Measurements from ENCODE around the gene FKBP2. TPM values are rescaled to one million over a fixed set of nuclear protein-coding genes. Genes with fewer than 3 reads are reported as not detected.
A peak's percentile ranks its signal among the peaks of the same experiment; 100 is the strongest.

The FKBP2 gene
- total RNA-seq, 1 experiment from 2014 or later = 57.2 TPM

GRCh38 chr11:64266339-64266738 lies 25.4 kb downstream of the FKBP2 start:
- no peak for ATAC-seq

DNA sequence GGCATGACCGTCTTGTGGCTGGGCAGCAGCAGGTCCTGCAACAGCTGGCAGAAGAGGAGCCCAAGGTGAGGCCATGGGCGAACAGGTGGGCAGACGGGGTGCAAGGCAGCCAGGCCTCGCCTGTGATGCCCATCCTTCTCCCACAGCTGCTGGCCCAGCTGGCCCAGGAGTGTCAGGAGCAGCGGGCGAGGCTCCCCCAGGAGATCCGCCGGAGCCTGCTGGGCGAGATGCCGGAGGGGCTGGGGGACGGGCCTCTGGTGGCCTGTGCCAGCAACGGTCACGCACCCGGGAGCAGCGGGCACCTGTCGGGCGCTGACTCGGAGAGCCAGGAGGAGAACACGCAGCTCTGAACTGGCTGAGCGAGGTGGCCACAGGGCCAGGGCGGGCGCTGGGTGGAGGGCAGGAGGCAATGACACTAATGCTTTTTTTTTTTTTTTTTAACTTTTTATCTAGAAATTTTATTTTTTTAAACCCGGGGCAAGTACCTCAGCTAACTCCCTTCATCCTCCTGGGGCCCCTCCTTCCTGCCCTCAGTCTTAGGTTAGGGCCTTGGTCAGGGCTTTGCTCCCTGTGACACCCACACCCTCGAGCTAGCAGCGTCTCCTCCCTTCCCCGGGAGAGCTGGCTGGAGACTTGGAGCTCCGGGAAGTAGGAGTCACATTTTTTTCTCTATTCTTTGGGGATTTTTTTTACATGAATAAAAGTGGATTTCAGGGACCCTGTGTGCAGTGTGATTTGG lies 26.5 kb downstream of the FKBP2 start:
- TF ChIP-seq FOXK1 (CRISPR knock-in tag; IDR thresholded peaks at IDR 0.05) (no peak), ATF6 (CRISPR knock-in tag; IDR thresholded peaks at IDR 0.05) (no peak)
- Mint-ChIP-seq H3K27ac (peak overlapping the region; percentile 84; the same call in 1 of the 2 replicates), H3K9me3 (no peaks in the 10 kb centered on the region), H3K4me1 (peaks cover 16% of the 10 kb centered on the region), H3K27me3 (ENCODE audit: low read depth) (no peaks in the 10 kb centered on the region), H3K4me3 (no peak overlapping the region), H3K36me3 (peaks cover 23% of the 10 kb centered on the region)
- ATAC-seq = no peak
- ChIA-PET POLR2A (interaction anchor here (1.3 to 1.6 kb wide), 2 partner anchors 17 to 19 kb away, joined by 4 to 6 read pairs; no protein-coding TSS in a partner anchor), CTCF (interaction anchor here (0.8 to 6.2 kb wide), 7 partner anchors 9 to 87 kb away, joined by 3 to 75 read pairs (median 13); partner anchors contain the start of genes CATSPERZ, ESRRA and PLCB3)
- no peak for DNase-seq (ENCODE audit: low spot score)

More at GRCh38 chr11:64266339-64266738, 25.4 kb downstream of the FKBP2 start:
- ChIA-PET CTCF (interaction anchor here (4.5 kb wide), 1 partner anchor 16 kb away, joined by 65 read pairs; the partner anchor contains the start of gene PLCB3), POLR2A (interaction anchor here (1.6 kb wide), 1 partner anchor 16 kb away, joined by 4 read pairs; no protein-coding TSS in a partner anchor)
- no peaks in the 10 kb centered on the region for H3K9me3 Mint-ChIP-seq
- H3K4me1 Mint-ChIP-seq = peaks cover 12% of the 10 kb centered on the region
- no peak overlapping the region for H3K27ac Mint-ChIP-seq
- TF ChIP-seq ZNF416 (CRISPR knock-in tag; IDR thresholded peaks at IDR 0.05) = no peak
- no peak for TF ChIP-seq SOX15 (CRISPR knock-in tag; IDR thresholded peaks at IDR 0.05)
- no peak for TF ChIP-seq GRHL2 (CRISPR knock-in tag; IDR thresholded peaks at IDR 0.05; ENCODE audit: insufficient replicate concordance, severe bottlenecking)
- TF ChIP-seq CDX4 (CRISPR knock-in tag; IDR thresholded peaks at IDR 0.05; ENCODE audit: borderline replicate concordance) = no peak
- no peak for TF ChIP-seq JUN (CRISPR knock-in tag; IDR thresholded peaks at IDR 0.05)
- TF ChIP-seq, protein P1, sequence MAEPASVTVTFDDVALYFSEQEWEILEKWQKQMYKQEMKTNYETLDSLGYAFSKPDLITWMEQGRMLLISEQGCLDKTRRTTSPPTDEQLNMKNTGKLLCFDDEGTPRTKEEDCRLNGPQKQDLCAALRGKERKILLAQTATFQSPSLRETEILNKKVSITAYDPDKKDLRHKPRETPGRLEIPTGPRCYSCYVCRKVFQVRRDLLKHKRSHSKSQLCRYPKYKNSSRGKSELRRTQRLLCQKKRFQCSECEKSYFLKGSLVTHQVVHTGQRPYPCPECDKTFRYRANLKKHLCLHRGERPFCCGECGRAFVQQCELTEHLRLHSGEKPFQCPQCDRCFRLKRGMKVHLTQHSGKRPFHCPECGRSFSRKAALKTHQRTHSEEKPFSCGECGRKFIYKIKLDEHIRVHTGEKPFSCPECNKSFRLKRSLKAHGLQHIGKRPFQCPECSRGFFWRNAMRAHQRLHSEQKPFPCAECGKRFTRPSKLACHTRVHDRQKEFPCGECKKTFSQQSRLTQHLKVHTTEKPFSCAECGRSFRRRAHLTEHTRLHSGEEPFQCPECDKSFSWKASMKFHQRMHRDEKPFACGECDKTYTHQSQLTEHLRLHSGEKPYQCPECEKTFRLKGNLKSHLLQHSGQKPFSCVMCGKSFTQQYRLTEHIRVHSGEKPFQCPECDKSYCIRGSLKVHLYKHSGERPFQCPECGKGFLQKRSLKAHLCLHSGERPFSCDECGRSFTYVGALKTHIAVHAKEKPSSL (CRISPR knock-in tag; conservative IDR thresholded peaks at IDR 0.05) = no peak
- TF ChIP-seq ATF6 (CRISPR knock-in tag; IDR thresholded peaks at IDR 0.05) = no peak
- DNase-seq (ENCODE audit: low spot score) = no peak
- no peaks in the 10 kb centered on the region for H3K27me3 Mint-ChIP-seq (ENCODE audit: low read depth)
- no peak overlapping the region for H3K4me3 Mint-ChIP-seq
- peaks cover 29% of the 10 kb centered on the region for H3K36me3 Mint-ChIP-seq

DNA sequence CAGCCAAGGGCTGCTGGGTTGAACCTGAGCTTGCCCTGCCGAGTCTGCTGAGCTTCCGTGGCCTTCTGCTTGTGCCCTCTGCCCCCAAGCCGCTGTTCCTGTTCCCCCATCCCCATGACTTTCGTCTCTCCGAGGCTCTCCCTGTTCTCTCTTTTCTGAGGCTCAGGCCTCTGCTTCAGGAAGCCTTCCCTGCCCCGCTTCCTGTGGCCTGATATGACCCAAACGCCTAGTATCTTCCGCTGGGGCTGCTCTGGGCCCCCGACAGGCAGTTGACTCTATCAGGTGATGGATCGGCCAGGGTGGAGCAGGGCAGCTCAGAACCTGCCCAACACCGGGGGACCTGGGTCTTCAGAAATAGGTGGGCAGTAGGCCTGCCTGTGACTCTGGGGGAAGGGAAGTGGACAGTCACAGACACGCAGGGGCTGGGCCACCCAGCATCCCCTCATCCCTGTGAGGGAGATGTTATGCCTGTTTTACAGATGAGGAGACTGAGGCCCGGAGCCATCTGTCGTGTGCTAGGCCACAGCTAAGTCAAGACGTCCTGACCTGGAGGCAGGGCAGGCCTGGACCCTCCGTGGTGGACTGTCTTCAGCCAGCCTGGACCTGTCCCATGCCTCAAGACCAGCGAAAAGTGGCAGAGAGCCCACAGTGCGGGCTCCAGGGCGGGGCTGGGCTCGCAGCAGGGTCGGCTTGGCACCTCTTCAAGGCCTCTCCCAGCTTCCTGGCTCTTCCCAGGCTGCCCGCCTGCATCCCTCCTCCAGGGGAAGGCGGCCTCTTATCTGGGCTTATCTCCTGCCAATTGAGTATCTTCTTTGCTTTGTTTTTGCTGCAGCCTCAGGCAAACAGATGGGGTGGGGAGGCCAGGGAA lies 27.4 kb downstream of the FKBP2 start:
- CTCF ChIA-PET = interaction anchor here (0.5 to 6.2 kb wide), 15 partner anchors 10 to 129 kb away, joined by 3 to 75 read pairs (median 7); partner anchors contain the start of genes BAD, CATSPERZ, ESRRA and FKBP2
- no peak for ATAC-seq
- Mint-ChIP-seq H3K27ac (peak overlapping the region; percentile 99), H3K27me3 (ENCODE audit: low read depth) (no peaks in the 10 kb centered on the region), H3K4me3 (peak overlapping the region; percentile 99), H3K4me1 (peaks cover 16% of the 10 kb centered on the region), H3K9me3 (no peaks in the 10 kb centered on the region), H3K36me3 (peaks cover 17% of the 10 kb centered on the region)
- POLR2A ChIA-PET = interaction anchor here (0.6 to 3.9 kb wide), 10 partner anchors 12 to 84 kb away, joined by 3 to 25 read pairs (median 5); partner anchors contain the start of genes FKBP2, PLCB3, PPP1R14B and PRDX5
- no peak for DNase-seq (ENCODE audit: low spot score)
- no peak for TF ChIP-seq ZNF423 (CRISPR knock-in tag; IDR thresholded peaks at IDR 0.05)
- no peak for TF ChIP-seq JUN (CRISPR knock-in tag; IDR thresholded peaks at IDR 0.05)
- no peak for TF ChIP-seq SOX15 (CRISPR knock-in tag; IDR thresholded peaks at IDR 0.05)
- no peak for TF ChIP-seq USF1 (CRISPR knock-in tag; IDR thresholded peaks at IDR 0.05)
- no peak for TF ChIP-seq ESRRA (CRISPR knock-in tag; IDR thresholded peaks at IDR 0.05; ENCODE audit: borderline replicate concordance)
- no peak for TF ChIP-seq PRDM15 (CRISPR knock-in tag; IDR thresholded peaks at IDR 0.05)
- no peak for TF ChIP-seq MXD4 (CRISPR knock-in tag; IDR thresholded peaks at IDR 0.05; ENCODE audit: borderline replicate concordance)
- no peak for TF ChIP-seq NFATC4 (CRISPR knock-in tag; IDR thresholded peaks at IDR 0.05)

Measured in WTC11 (cell line).